B cell (primary cell): ENCODE data around the gene DVL1. TPM values are rescaled to one million over a fixed set of nuclear protein-coding genes. Genes with fewer than 3 reads are reported as not detected.
A peak's percentile ranks its signal among the peaks of the same experiment; 100 is the strongest.

Experiments used
- ATAC-seq: fragments of 200-7000 bp; cut with Tn5 transposase; one replicate; pipeline ENCODE4 v1.10.0; 2021; ENCODE audit warnings: low read depth, mild to moderate bottlenecking, moderate number of reproducible peaks, moderate library complexity
- CTCF ChIA-PET: fragments of 350-600 bp; sonication (Branson Sonifier 250); formaldehyde crosslinking; loops from one replicate; lab custom pipeline; 2021; ENCODE audit warnings: antibody characterized with exemption, inconsistent platforms; lab: Charles Lee
- POLR2A ChIA-PET: fragments of 350-600 bp; sonication (Branson Sonifier 250); formaldehyde crosslinking; loops from one replicate; lab custom pipeline; 2021; ENCODE audit warnings: antibody characterized with exemption; lab: Charles Lee
- DNase-seq: peaks from one replicate; pipeline ENCODE4 v3.0.0; 2013
- H2AFZ ChIP-seq: 2 replicates; pipeline ENCODE4 v1.6.1; 2012; ENCODE audit warnings: mild to moderate bottlenecking, low read depth, low read length; ENCODE audit not compliant: insufficient read depth, poor library complexity, severe bottlenecking
- H3K27ac ChIP-seq, 2 donors: 1 replicate in 1 of 2; 2 replicates in 1 of 2; pipeline ENCODE4 v1.5.1; 2012 to 2013; ENCODE audit warnings: low read length in 2 of 2, mild to moderate bottlenecking in 2 of 2, moderate library complexity in 1 of 2
- H3K27me3 ChIP-seq, 4 experiments: fragments of 200-600 bp in 1 of 4; sonication (generic) in 1 of 4; replicated peaks in 1 of 4; 1 replicate in 2 of 4; 2 replicates in 2 of 4; pipeline versions ENCODE4 v1.6.1 to v1.7.0; 2013 to 2016; ENCODE audit warnings: low read length in 3 of 4, mild to moderate bottlenecking in 2 of 4, mixed read lengths in 1 of 4, moderate library complexity in 1 of 4; ENCODE audit not compliant: insufficient read depth in 4 of 4, control insufficient read depth in 3 of 4; ENCODE audit errors: control extremely low read depth in 1 of 4
- H3K36me3 ChIP-seq, 2 experiments: replicated peaks in 1 of 2; 1 replicate in 1 of 2; 2 replicates in 1 of 2; pipeline versions ENCODE4 v1.6.1 to v1.7.1; 2013; ENCODE audit warnings: low read length in 1 of 2; ENCODE audit not compliant: insufficient read depth in 2 of 2, control insufficient read depth in 1 of 2; ENCODE audit errors: control extremely low read depth in 1 of 2, extremely low read depth in 1 of 2
- H3K4me1 ChIP-seq, 2 donors: fragments of 200-600 bp in 1 of 2; sonication (generic) in 1 of 2; 1 replicate in 1 of 2; 2 replicates in 1 of 2; pipeline versions ENCODE4 v1.5.1 to v1.6.1; 2013 to 2017; ENCODE audit warnings: low read length in 2 of 2; ENCODE audit not compliant: control insufficient read depth in 2 of 2, insufficient read depth in 2 of 2
- H3K4me2 ChIP-seq: replicated peaks from 2 replicates; pipeline ENCODE3; 2012; ENCODE audit warnings: mild to moderate bottlenecking, low read depth, low read length; ENCODE audit not compliant: poor library complexity, severe bottlenecking
- H3K4me3 ChIP-seq, 5 experiments: fragments of 200-600 bp in 1 of 5; sonication (generic) in 1 of 5; 1 replicate in 3 of 5; 2 replicates in 2 of 5; pipeline versions ENCODE4 v1.5.1 to v1.7.0; 2011 to 2016; ENCODE audit warnings: low read length in 4 of 5, mild to moderate bottlenecking in 4 of 5, low read depth in 2 of 5, control low read depth in 1 of 5, moderate library complexity in 1 of 5; ENCODE audit not compliant: insufficient read depth in 1 of 5; ENCODE audit errors: control extremely low read depth in 1 of 5, extremely low read depth in 1 of 5
- H3K79me2 ChIP-seq: fragments of 200-600 bp; sonication (generic); one replicate; pipeline ENCODE4 v1.6.0; 2016; ENCODE audit warnings: low read length; ENCODE audit not compliant: control insufficient read depth, insufficient read depth
- H3K9ac ChIP-seq: fragments of 200-600 bp; sonication (generic); 2 replicates; pipeline ENCODE4 v1.6.1; 2017; ENCODE audit warnings: mild to moderate bottlenecking, low read length, moderate library complexity
- H3K9me3 ChIP-seq, 3 donors: one replicate each; pipeline versions ENCODE4 v1.6.1 to v1.7.1; 2013; ENCODE audit warnings: low read length in 2 of 3; ENCODE audit not compliant: control insufficient read depth in 2 of 3, insufficient read depth in 1 of 3; ENCODE audit errors: control extremely low read depth in 1 of 3
- H4K20me1 ChIP-seq: 2 replicates; pipeline ENCODE4 v1.6.0; 2012; ENCODE audit warnings: mild to moderate bottlenecking, low read length; ENCODE audit not compliant: insufficient read depth, control insufficient read depth, poor library complexity, severe bottlenecking
- H3K27ac Mint-ChIP-seq: one replicate; pipeline ENCODE4 v1.8.0; 2021; ENCODE audit warnings: mixed read lengths
- H3K27me3 Mint-ChIP-seq: one replicate; pipeline ENCODE4 v1.8.0; 2021; ENCODE audit warnings: mixed read lengths
- H3K4me1 Mint-ChIP-seq: one replicate; pipeline ENCODE4 v1.8.0; 2021; ENCODE audit warnings: mixed read lengths
- H3K4me3 Mint-ChIP-seq: one replicate; pipeline ENCODE4 v1.8.0; 2021; ENCODE audit warnings: mixed read lengths
- H3K9me3 Mint-ChIP-seq: one replicate; pipeline ENCODE4 v1.8.0; 2022; ENCODE audit warnings: mixed read lengths; ENCODE audit not compliant: insufficient read depth
- EZH2 ChIP-seq: IDR thresholded peaks from 2 replicates; pipeline ENCODE4 v1.6.1; 2012; ENCODE audit warnings: borderline replicate concordance, low read depth, mild to moderate bottlenecking, moderate library complexity, low read length; ENCODE audit not compliant: insufficient read depth, poor library complexity, severe bottlenecking
- WGBS: methylation state at CpG from one replicate; pipeline ENCODE4 v1.1.5; 2013; ENCODE audit warnings: missing lambda C conversion rate; ENCODE audit not compliant: insufficient coverage; 5-methylcytosine and 5-hydroxymethylcytosine counted together
- intact Hi-C: fragments of 100-400 bp; cut with micrococcal nuclease; formaldehyde crosslinking; loops from one replicate; pipeline ENCODE4 v1.10.0; 2022
- polyA plus RNA-seq: library from polyadenylated mRNA; depleted of rRNA; stranded (reverse); fragments of >200 nt; gene quantifications from 2 replicates; pipeline ENCODE4 v1.2.3, GENCODE V29; 2012
- total RNA-seq, 2 donors: library from RNA; stranded (reverse); fragments of 120-200 nt in 1 of 2; gene quantifications; 1 replicate in 1 of 2; 2 replicates in 1 of 2; pipeline versions ENCODE4 v1.2.3 to v1.2.4, GENCODE V29; 2013 to 2022
- TF ChIP-seq, protein P1 (sequence below): fragments of 200-600 bp; IDR thresholded peaks from one replicate; pipeline ENCODE4 v1.8.0; 2022; ENCODE audit warnings: antibody characterized with exemption, mild to moderate bottlenecking

DVL1 gene
- total and polyA plus RNA-seq, 2 donors (not counting 1 experiment from before 2014, with no cell fraction given) = 46.1 to 53.5 TPM

DNA sequence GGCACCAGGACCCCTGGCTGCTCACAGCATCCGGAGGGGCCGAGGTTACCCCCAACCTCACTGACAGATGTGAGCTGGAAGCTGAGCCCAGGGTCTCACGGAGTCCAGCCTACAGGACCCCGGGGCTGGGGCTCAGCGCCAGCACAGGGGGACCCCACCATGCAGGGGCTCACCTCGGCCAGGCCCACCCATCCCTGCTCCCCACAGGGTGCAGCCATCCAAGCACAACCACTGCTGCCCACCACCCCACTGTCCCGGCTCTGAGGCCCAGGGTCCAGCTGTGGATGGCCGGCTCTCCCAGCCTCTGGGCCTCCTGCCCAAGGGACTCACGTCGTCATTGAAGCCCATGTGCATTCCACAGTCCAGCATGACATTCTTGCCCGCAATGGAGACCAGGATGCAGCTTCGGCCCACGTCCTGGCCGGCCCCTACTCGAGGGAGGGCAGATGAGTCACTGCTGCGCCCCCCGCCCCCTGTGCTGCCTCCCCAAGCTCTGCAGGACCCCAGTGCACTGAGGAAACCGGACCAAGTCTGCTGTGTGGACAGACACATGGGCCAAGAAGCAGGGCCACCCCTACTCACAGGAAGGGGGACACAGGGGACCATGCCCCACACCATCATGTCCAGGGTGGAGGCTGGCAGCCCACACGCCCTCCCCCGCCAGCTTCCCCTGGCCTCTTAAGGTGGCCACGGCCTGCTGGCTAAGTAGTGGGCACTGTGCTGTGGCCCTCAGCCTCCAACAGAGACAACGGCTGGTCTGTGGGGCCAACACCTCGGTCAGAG is 28.4 kb downstream of the DVL1 start:
- ChIA-PET CTCF (interaction anchor here (1.3 kb wide), 1 partner anchor 11 kb away, joined by 3 read pairs; no protein-coding TSS in a partner anchor), POLR2A (no interaction called here)
- Histone ChIP-seq H3K4me2 (peak overlapping the region; percentile 5), H3K9ac (no peak overlapping the region), H3K4me1 (peaks cover 16 to 27% of the 10 kb centered on the region in 2 donors), H3K79me2 (peaks cover 60% of the 10 kb centered on the region), H3K27ac (no peak overlapping the region), H3K9me3 (no peaks in the 10 kb centered on the region), H2AFZ (no peak overlapping the region), H4K20me1 (peaks cover 58% of the 10 kb centered on the region), H3K36me3 (peaks cover 0 to 20% of the 10 kb centered on the region in 2 experiments), H3K27me3 (no peaks in the 10 kb centered on the region), H3K4me3 (no peak overlapping the region)
- DNase-seq = no peak
- peak overlapping the region; percentile 37 for H3K27ac Mint-ChIP-seq
- no peak for ATAC-seq
- no peak overlapping the region for H3K4me3 Mint-ChIP-seq
- WGBS = 97% methylated on average over 23 of the region's 23 CpGs
- peaks cover 24% of the 10 kb centered on the region for H3K4me1 Mint-ChIP-seq
- no peaks in the 10 kb centered on the region for H3K9me3 Mint-ChIP-seq
- TF ChIP-seq, protein P1, sequence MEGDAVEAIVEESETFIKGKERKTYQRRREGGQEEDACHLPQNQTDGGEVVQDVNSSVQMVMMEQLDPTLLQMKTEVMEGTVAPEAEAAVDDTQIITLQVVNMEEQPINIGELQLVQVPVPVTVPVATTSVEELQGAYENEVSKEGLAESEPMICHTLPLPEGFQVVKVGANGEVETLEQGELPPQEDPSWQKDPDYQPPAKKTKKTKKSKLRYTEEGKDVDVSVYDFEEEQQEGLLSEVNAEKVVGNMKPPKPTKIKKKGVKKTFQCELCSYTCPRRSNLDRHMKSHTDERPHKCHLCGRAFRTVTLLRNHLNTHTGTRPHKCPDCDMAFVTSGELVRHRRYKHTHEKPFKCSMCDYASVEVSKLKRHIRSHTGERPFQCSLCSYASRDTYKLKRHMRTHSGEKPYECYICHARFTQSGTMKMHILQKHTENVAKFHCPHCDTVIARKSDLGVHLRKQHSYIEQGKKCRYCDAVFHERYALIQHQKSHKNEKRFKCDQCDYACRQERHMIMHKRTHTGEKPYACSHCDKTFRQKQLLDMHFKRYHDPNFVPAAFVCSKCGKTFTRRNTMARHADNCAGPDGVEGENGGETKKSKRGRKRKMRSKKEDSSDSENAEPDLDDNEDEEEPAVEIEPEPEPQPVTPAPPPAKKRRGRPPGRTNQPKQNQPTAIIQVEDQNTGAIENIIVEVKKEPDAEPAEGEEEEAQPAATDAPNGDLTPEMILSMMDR = no peak
- no peak for TF ChIP-seq EZH2
- intact Hi-C loops = no loop called here
- H3K27me3 Mint-ChIP-seq = no peaks in the 10 kb centered on the region

DNA sequence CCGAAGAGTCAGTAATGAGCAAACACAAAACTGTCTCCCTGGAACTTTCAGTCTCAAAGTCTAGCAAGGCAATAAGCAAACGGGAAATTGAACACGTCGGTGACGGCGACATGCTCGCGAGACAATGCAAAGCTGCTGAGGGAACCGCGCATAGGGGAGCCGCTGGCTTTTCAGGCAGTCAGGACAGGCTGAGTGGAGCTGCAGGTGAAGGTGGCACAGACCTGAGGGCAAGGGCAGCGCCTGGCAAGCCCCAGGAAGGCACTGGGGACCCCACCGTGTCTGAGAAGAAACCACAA is 29.6 kb downstream of the DVL1 start:
- Histone ChIP-seq H4K20me1 (peaks cover 47% of the 10 kb centered on the region), H3K36me3 (peaks cover 0 to 26% of the 10 kb centered on the region in 2 experiments), H3K4me3 (no peak overlapping the region), H3K4me2 (no peak overlapping the region), H3K9ac (no peak overlapping the region), H3K79me2 (peaks cover 51% of the 10 kb centered on the region), H3K27ac (no peak overlapping the region), H3K27me3 (no peaks in the 10 kb centered on the region), H3K4me1 (peaks cover 8 to 18% of the 10 kb centered on the region in 2 donors), H2AFZ (no peak overlapping the region), H3K9me3 (no peaks in the 10 kb centered on the region)
- Mint-ChIP-seq H3K4me1 (peaks cover 21% of the 10 kb centered on the region), H3K9me3 (no peaks in the 10 kb centered on the region), H3K27me3 (no peaks in the 10 kb centered on the region), H3K4me3 (no peak overlapping the region), H3K27ac (no peak overlapping the region)
- intact Hi-C loops = no loop called here
- DNase-seq (no peak), ATAC-seq (no peak)
- POLR2A ChIA-PET = no interaction called here
- CTCF ChIA-PET = no interaction called here
- WGBS = 90% methylated on average over 13 of the region's 13 CpGs
- TF ChIP-seq EZH2 = no peak
- TF ChIP-seq, protein P1 = no peak
